K562 (cell line): ENCODE measurements around the gene TFF1. TPM values are rescaled to one million over a fixed set of nuclear protein-coding genes. Genes with fewer than 3 reads are reported as not detected.

Experiments
- ATAC-seq: fragments of 200-7000 bp; cut with Tn5 transposase; 3 replicates; pipeline ENCODE4 v1.9.1; 2020; ENCODE audit warnings: moderate library complexity
- BruUV-seq: library from RNA; stranded (reverse); fragments of 400-500 nt; replicated peaks from 2 replicates; lab custom pipeline; 2021; lab: Mats Ljungman, UMichigan
- CTCF ChIA-PET: fragments of 300-600 bp; formaldehyde crosslinking; extraction: SDS; loops from one replicate; lab custom pipeline; 2021; ENCODE audit warnings: low intra/inter-chr PET ratio; lab: Yijun Ruan, JAX
- POLR2A ChIA-PET: fragments of 300-600, 350-650 bp; sonication (Branson Sonifier 250); formaldehyde crosslinking; extraction: SDS; loops from one replicate; lab custom pipeline; 2021; ENCODE audit warnings: antibody characterized with exemption, inconsistent platforms; lab: Yijun Ruan, JAX
- DNase-seq, 4 experiments: peaks; one replicate each; pipeline versions ENCODE4 v3.0.0 to v3.0.0-alpha.2; 2011 to 2018; ENCODE audit warnings: low spot score in 3 of 4, mixed read lengths in 3 of 4; ENCODE audit errors: extremely low read depth in 1 of 4
- FAIRE-seq: peaks from 2 replicates; lab custom pipeline; 2011; peaks lifted over from hg19 to GRCh38; lab: Jason Lieb, UNC
- H2AFZ ChIP-seq: 2 replicates; pipeline ENCODE4 v1.6.0; 2011; ENCODE audit warnings: low read depth, low read length, control low read depth, inconsistent platforms
- H3K27ac ChIP-seq: fragments of 200-600 bp; 3 replicates; pipeline ENCODE4 v1.8.0; 2011; ENCODE audit warnings: low read depth, mild to moderate bottlenecking, control low read depth, inconsistent platforms, low read length, moderate library complexity, mixed read lengths; ENCODE audit errors: extremely low read depth
- H3K27me3 ChIP-seq, 2 experiments: fragments of 300-600 bp in 1 of 2; 2 replicates in 1 of 2; 3 replicates in 1 of 2; pipeline versions ENCODE4 v1.6.0 to v1.8.0; 2011; ENCODE audit warnings: inconsistent platforms in 2 of 2, low read length in 2 of 2, mild to moderate bottlenecking in 1 of 2, mixed read lengths in 1 of 2, moderate library complexity in 1 of 2; ENCODE audit not compliant: control insufficient read depth in 2 of 2, insufficient read depth in 2 of 2
- H3K36me3 ChIP-seq: fragments of 300-600 bp; 3 replicates; pipeline ENCODE4 v1.8.0; 2011; ENCODE audit warnings: mild to moderate bottlenecking, low read length, inconsistent platforms; ENCODE audit not compliant: control insufficient read depth, insufficient read depth
- H3K4me1 ChIP-seq, 2 experiments: fragments of 200-600 bp in 1 of 2; replicated peaks in 1 of 2; 2 replicates in 1 of 2; 3 replicates in 1 of 2; pipeline versions ENCODE4 v1.5.1 to v1.8.0; 2011; ENCODE audit warnings: inconsistent platforms in 2 of 2, low read length in 2 of 2, mild to moderate bottlenecking in 1 of 2, mixed read lengths in 1 of 2, moderate library complexity in 1 of 2; ENCODE audit not compliant: control insufficient read depth in 2 of 2, insufficient read depth in 2 of 2
- H3K4me2 ChIP-seq: 2 replicates; pipeline ENCODE4 v1.6.1; 2011; ENCODE audit warnings: low read length, control low read depth, inconsistent platforms, mixed read lengths; ENCODE audit not compliant: insufficient read depth
- H3K4me3 ChIP-seq: fragments of 200-600 bp; sonication (generic), shearing (Covaris generic); 2 replicates; pipeline ENCODE4 v1.5.1; 2016; ENCODE audit warnings: control low read depth, inconsistent platforms
- H3K79me2 ChIP-seq: fragments of 200-600 bp; 3 replicates; pipeline ENCODE4 v1.8.0; 2011; ENCODE audit warnings: low read length, inconsistent platforms; ENCODE audit not compliant: control insufficient read depth, insufficient read depth
- H3K9ac ChIP-seq, 2 experiments: 2 replicates each; pipeline versions ENCODE4 v1.6.0 to v1.6.1; 2011; ENCODE audit warnings: low read depth in 2 of 2, low read length in 2 of 2, control low read depth in 1 of 2, inconsistent platforms in 1 of 2, mild to moderate bottlenecking in 1 of 2, mixed read lengths in 1 of 2; ENCODE audit not compliant: insufficient read depth in 1 of 2
- H3K9me1 ChIP-seq: one replicate; pipeline ENCODE4 v1.6.0; 2011; ENCODE audit warnings: inconsistent platforms, mild to moderate bottlenecking, low read length, moderate library complexity; ENCODE audit not compliant: control insufficient read depth, insufficient read depth
- H3K9me3 ChIP-seq: replicated peaks from 2 replicates; pipeline ENCODE4 v1.5.1; 2011; ENCODE audit warnings: low read depth, low read length, inconsistent platforms; ENCODE audit not compliant: control insufficient read depth, insufficient read depth
- H4K20me1 ChIP-seq: replicated peaks from 2 replicates; pipeline ENCODE4 v1.6.1; 2011; ENCODE audit warnings: low read length, inconsistent platforms, mixed read lengths; ENCODE audit not compliant: control insufficient read depth, insufficient read depth
- BHLHE40 ChIP-seq: IDR thresholded peaks from 2 replicates; pipeline ENCODE4 v1.6.1; 2011; ENCODE audit warnings: low read length, improper control_type of control experiment
- CTCF ChIP-seq, 3 experiments: IDR thresholded peaks in 2 of 3; conservative IDR thresholded peaks in 1 of 3; 2 replicates each; pipeline ENCODE4 v1.5.1; 2011 to 2012; ENCODE audit warnings: low read length in 3 of 3, mild to moderate bottlenecking in 3 of 3, control low read depth in 2 of 3, improper control_type of control experiment in 1 of 3, inconsistent platforms in 1 of 3, low read depth in 1 of 3, mixed read lengths in 1 of 3, moderate library complexity in 1 of 3; ENCODE audit not compliant: insufficient read depth in 2 of 3
- DEAF1 ChIP-seq: fragments of 450-650 bp; formaldehyde crosslinking; IDR thresholded peaks from 2 replicates; pipeline ENCODE4 v1.4.0; 2020; ENCODE audit warnings: mild to moderate bottlenecking, moderate library complexity
- PKNOX1 ChIP-seq: fragments of 450-650 bp; IDR thresholded peaks from 2 replicates; pipeline ENCODE4 v1.6.1; 2016
- SRF ChIP-seq, 2 experiments: fragments of 250-450, 450-650 bp in 1 of 2; sonication (Bioruptor Pico) in 1 of 2; sonication (generic) in 1 of 2; formaldehyde crosslinking; IDR thresholded peaks; 2 replicates each; pipeline versions ENCODE4 v1.5.0 to v1.5.1; 2020 to 2022; ENCODE audit warnings: mild to moderate bottlenecking in 1 of 2, missing genetic modification reagents in 1 of 2
- ZKSCAN1 ChIP-seq: fragments of 150-350 bp; IDR thresholded peaks from 2 replicates; pipeline ENCODE4 v1.6.1; 2016; ENCODE audit warnings: low read depth, low read length
- ZNF184 ChIP-seq: sonication (generic); formaldehyde crosslinking; IDR thresholded peaks from 2 replicates; pipeline ENCODE4 v1.5.0; 2020; ENCODE audit warnings: missing genetic modification reagents
- ZNF583 ChIP-seq: fragments of 250-450 bp; sonication (Bioruptor Pico); IDR thresholded peaks from 2 replicates; pipeline ENCODE4 v1.4.0; 2020
- ZNF586 ChIP-seq: fragments of 450-650 bp; formaldehyde crosslinking; conservative IDR thresholded peaks from 2 replicates; pipeline ENCODE4 v1.4.0; 2020; ENCODE audit warnings: mild to moderate bottlenecking, moderate library complexity
- WGBS: fragments of 100-300 bp; shearing (Covaris generic); methylation state at CpG from one replicate; pipeline ENCODE4 v1.1.6; 2016; ENCODE audit warnings: low coverage, mixed read lengths; ENCODE audit not compliant: insufficient coverage; ENCODE audit errors: missing lambda C conversion rate; 5-methylcytosine and 5-hydroxymethylcytosine counted together
- in situ Hi-C: fragments of 300-500 bp; cut with MboI; formaldehyde crosslinking; loops from 4 replicates; pipeline ENCODE4 v1.15.0; 2018; ENCODE audit warnings: inconsistent platforms, mixed read lengths
- intact Hi-C: fragments of 100-400 bp; cut with micrococcal nuclease; formaldehyde crosslinking; loops from 2 replicates; pipeline ENCODE4 v1.14.2; 2022
- polyA plus RNA-seq, 8 experiments: library from polyadenylated mRNA; depleted of rRNA in 4 of 8; stranded (reverse) in 5 of 8; unstranded in 3 of 8; fragments of >200 nt; fragmentation: Nextera tagmentation in 2 of 8; fragmentation: Illumina TruSeq in 1 of 8; extraction: Ambion mirVana in 2 of 8; extraction: Trizol in 1 of 8; gene quantifications; 2 replicates each; pipeline versions ENCODE4 v1.2.1 to v1.2.3, GENCODE V29; 2011 to 2014; ENCODE audit warnings: inconsistent platforms in 1 of 8, missing spikeins in 1 of 8
- total RNA-seq, 7 experiments: library from RNA; depleted of rRNA in 6 of 7; stranded (reverse); fragments of >200 nt in 6 of 7; fragmentation: Illumina TruSeq in 2 of 7; extraction: Trizol in 2 of 7; gene quantifications; 2 replicates each; pipeline versions ENCODE4 v1.2.1 to v1.2.3, GENCODE V29; 2011 to 2021; ENCODE audit warnings: low replicate concordance in 1 of 7

The TFF1 gene
- total and polyA plus RNA-seq, 9 of the 15 experiments (the other 6 are each of a cell fraction or from before 2014, with no cell fraction given), result 0.31 TPM; not detected in 8

GRCh38 chr21:42391297-42391696, 25.0 kb upstream of the TFF1 start:
- Histone ChIP-seq H3K4me1 (peaks cover 8 to 13% of the 10 kb centered on the region in 2 experiments; a peak in 3 of 5 replicates), H3K27ac (no peak overlapping the region), H4K20me1 (no peaks in the 10 kb centered on the region), H3K4me3 (no peak overlapping the region), H3K4me2 (no peak overlapping the region), H3K79me2 (no peaks in the 10 kb centered on the region), H2AFZ (no peak overlapping the region), H3K9me1 (no peaks in the 10 kb centered on the region), H3K27me3 (peaks cover 9 to 26% of the 10 kb centered on the region in 2 experiments), H3K9ac (no peak overlapping the region), H3K36me3 (no peaks in the 10 kb centered on the region), H3K9me3 (no peaks in the 10 kb centered on the region)
- ATAC-seq, result no peak
- in situ Hi-C loops, result no loop called here
- CTCF ChIA-PET, result no interaction called here
- TF ChIP-seq ZNF583 (CRISPR knock-in tag) (no peak), ZNF184 (CRISPR knock-in tag) (no peak), BHLHE40 (0 out of 2 replicates have a peak, but pooled peaks have one; percentile 8)
- DNase-seq, result no peak
- POLR2A ChIA-PET, result interaction anchor here (2.8 kb wide), 1 partner anchor 13 kb away, joined by 13 read pairs; the partner anchor contains the start of gene UBASH3A
- intact Hi-C loops, result no loop called here
- FAIRE-seq, result no peak
- BruUV-seq, result no TSS peak
- 25% methylated on average over 5 of the region's 5 CpGs for WGBS

- TF ChIP-seq SRF (CRISPR knock-in tag; IDR thresholded peaks at IDR 0.05) (no peak), ZKSCAN1 (no peak), PKNOX1 (no peak), ZNF586 (no peak), CTCF (IDR thresholded peaks at IDR 0.05 in 2 of 3, conservative IDR thresholded peaks at IDR 0.05 in 1 of 3; ENCODE audit: insufficient read depth in 2 of 3, low read depth in 1 of 3, low read length in 3 of 3) (no peak), DEAF1 (CRISPR knock-in tag) (no peak)
- TF ChIP-seq, all 486 proteins: peak for 0
- Histone ChIP-seq H3K9me1 (no peaks in the 10 kb centered on the region), H3K4me2 (no peak overlapping the region), H4K20me1 (no peaks in the 10 kb centered on the region), H3K9me3 (no peaks in the 10 kb centered on the region), H3K4me3 (no peak overlapping the region), H3K27me3 (peaks cover 9 to 30% of the 10 kb centered on the region in 2 experiments), H3K79me2 (no peaks in the 10 kb centered on the region), H3K4me1 (peaks cover 10 to 13% of the 10 kb centered on the region in 2 experiments; a peak in 3 of 5 replicates), H3K27ac (no peak overlapping the region), H3K36me3 (no peaks in the 10 kb centered on the region), H3K9ac (no peak overlapping the region), H2AFZ (no peak overlapping the region)
- ChIA-PET POLR2A (no interaction called here), CTCF (no interaction called here)
- in situ Hi-C loops, result no loop called here
- intact Hi-C loops, result no loop called here
- no peak for ATAC-seq
- BruUV-seq, result no TSS peak
- no peak for FAIRE-seq
- no peak for DNase-seq
- WGBS, result 27% methylated on average over 2 of the region's 2 CpGs
Observed at GRCh38 chr21:42390696-42391095, 24.4 kb upstream of the TFF1 start.
